Vagina (tissue), 2 donors: ENCODE measurements around the gene MS4A14. TPM values are rescaled to one million over a fixed set of nuclear protein-coding genes. Genes with fewer than 3 reads are reported as not detected.
"Not testable (repeated sequence)": the region's sequence is repeated elsewhere in the genome, so short reads cannot be mapped to it uniquely, and the experiment has no call there.

ENCODE experiments used
- DNase-seq, 2 donors: peaks; one replicate each; pipeline ENCODE4 v3.0.0-alpha.2; 2017; ENCODE audit errors: extremely low spot score in 2 of 2
- H3K27ac ChIP-seq: fragments of 200-600 bp; sonication (generic); one replicate; pipeline ENCODE4 v1.5.1; 2019
- H3K27me3 ChIP-seq: fragments of 200-600 bp; sonication (generic); one replicate; pipeline ENCODE4 v1.5.1; 2019
- H3K36me3 ChIP-seq, 2 donors: fragments of 200-600 bp; sonication (generic); one replicate each; pipeline ENCODE4 v1.5.1; 2017 to 2019
- H3K4me1 ChIP-seq: fragments of 200-600 bp; sonication (generic); one replicate; pipeline ENCODE4 v1.5.1; 2019
- H3K4me3 ChIP-seq, 2 donors: fragments of 200-600 bp; sonication (generic); 1 replicate in 1 of 2; 2 replicates in 1 of 2; pipeline ENCODE4 v1.5.1; 2016 to 2019
- H3K9me3 ChIP-seq: fragments of 200-600 bp; sonication (generic); one replicate; pipeline ENCODE4 v1.5.1; 2019
- CTCF ChIP-seq, 3 experiments: fragments of 450-650 bp in 2 of 3; fragments of 200-600 bp in 1 of 3; sonication (generic) in 1 of 3; IDR thresholded peaks; one replicate each; pipeline ENCODE4 v1.5.1; 2017 to 2019; ENCODE audit warnings: antibody characterized with exemption in 3 of 3, mild to moderate bottlenecking in 2 of 3, moderate library complexity in 2 of 3
- POLR2A ChIP-seq, 2 donors: fragments of 450-650 bp; IDR thresholded peaks; one replicate each; pipeline ENCODE4 v1.6.1; 2017; ENCODE audit warnings: antibody characterized with exemption in 2 of 2, mild to moderate bottlenecking in 2 of 2, moderate library complexity in 2 of 2
- POLR2AphosphoS5 ChIP-seq, 2 donors: sonication (generic); formaldehyde crosslinking; IDR thresholded peaks; one replicate each; pipeline ENCODE4 v1.9.0; 2017; ENCODE audit warnings: antibody characterized with exemption in 2 of 2, mild to moderate bottlenecking in 2 of 2, low read depth in 1 of 2; ENCODE audit not compliant: insufficient read depth in 1 of 2
- intact Hi-C: fragments of 100-400 bp; cut with DNase I; formaldehyde crosslinking; loops from one replicate; pipeline ENCODE4 v1.15.1; 2023
- total RNA-seq: library from RNA; depleted of rRNA; stranded (reverse); fragments of >200 nt; gene quantifications from one replicate; pipeline ENCODE4 v1.2.3, GENCODE V29; 2016

The MS4A14 gene
- total RNA-seq, 1 donor from 2014 or later = 1.7 TPM

GRCh38 chr11:60429272-60429671 is 33.0 kb downstream of the MS4A14 start, which contains the start of gene MS4A5:
TSS of gene MS4A5 (plus strand) at chr11:60429572. CDS start at chr11:60429675, 103 bp downstream.
- Histone ChIP-seq H3K27me3 (no peaks in the 10 kb centered on the region), H3K4me3 (no peak within 1 kb of the TSS), H3K36me3 (no peaks in the 10 kb centered on the region), H3K4me1 (no peaks in the 10 kb centered on the region), H3K27ac (no peak within 1 kb of the TSS), H3K9me3 (no peaks in the 10 kb centered on the region)
- TF ChIP-seq POLR2AphosphoS5 (IDR thresholded peaks at IDR 0.05; ENCODE audit: insufficient read depth in 1 of 2, low read depth in 1 of 2) (no peak), POLR2A (IDR thresholded peaks at IDR 0.05) (no peak), CTCF (IDR thresholded peaks at IDR 0.05) (no peak)
- DNase-seq = no peak
- intact Hi-C loops = no loop called here

- Histone ChIP-seq H3K9me3 (no peaks in the 10 kb centered on the region), H3K27ac (no peak overlapping the region), H3K27me3 (no peaks in the 10 kb centered on the region), H3K36me3 (no peaks in the 10 kb centered on the region), H3K4me1 (no peaks in the 10 kb centered on the region), H3K4me3 (no peak overlapping the region)
- intact Hi-C loops = no loop called here
- TF ChIP-seq POLR2A (IDR thresholded peaks at IDR 0.05) (no peak), POLR2AphosphoS5 (IDR thresholded peaks at IDR 0.05; ENCODE audit: insufficient read depth in 1 of 2, low read depth in 1 of 2) (no peak), CTCF (IDR thresholded peaks at IDR 0.05) (no peak)
- DNase-seq = no peak
Measured at GRCh38 chr11:60431251-60431650, 35.0 kb downstream of the MS4A14 start.

- no peak overlapping the region for H3K27ac ChIP-seq
- H3K9me3 ChIP-seq = no peaks in the 10 kb centered on the region
- TF ChIP-seq POLR2AphosphoS5 (IDR thresholded peaks at IDR 0.05; ENCODE audit: insufficient read depth in 1 of 2, low read depth in 1 of 2) (no peak), CTCF (IDR thresholded peaks at IDR 0.05) (no peak), POLR2A (IDR thresholded peaks at IDR 0.05) (no peak)
- no peak for DNase-seq
- H3K4me3 ChIP-seq = no peak overlapping the region
- no peaks in the 10 kb centered on the region for H3K27me3 ChIP-seq
- H3K36me3 ChIP-seq = no peaks in the 10 kb centered on the region
- H3K4me1 ChIP-seq = no peaks in the 10 kb centered on the region
- intact Hi-C loops = no loop called here
Measured at GRCh38 chr11:60433401-60433800, 37.1 kb downstream of the MS4A14 start.

GRCh38 chr11:60447070-60447469 is 50.8 kb downstream of the MS4A14 start:
- intact Hi-C loops = no loop called here
- Histone ChIP-seq H3K27ac (no peak overlapping the region), H3K9me3 (no peaks in the 10 kb centered on the region), H3K36me3 (no peaks in the 10 kb centered on the region), H3K4me1 (no peaks in the 10 kb centered on the region), H3K4me3 (no peak overlapping the region), H3K27me3 (no peaks in the 10 kb centered on the region)
- no peak for DNase-seq
- TF ChIP-seq POLR2AphosphoS5 (IDR thresholded peaks at IDR 0.05; ENCODE audit: insufficient read depth in 1 of 2, low read depth in 1 of 2) (no peak), POLR2A (IDR thresholded peaks at IDR 0.05) (no peak), CTCF (IDR thresholded peaks at IDR 0.05) (no peak)

GRCh38 chr11:60447846-60448245 is 51.6 kb downstream of the MS4A14 start:
- intact Hi-C loops = no loop called here
- TF ChIP-seq POLR2AphosphoS5 (IDR thresholded peaks at IDR 0.05; ENCODE audit: insufficient read depth in 1 of 2, low read depth in 1 of 2) (no peak), CTCF (IDR thresholded peaks at IDR 0.05) (no peak), POLR2A (IDR thresholded peaks at IDR 0.05) (no peak)
- Histone ChIP-seq H3K9me3 (no peaks in the 10 kb centered on the region), H3K27ac (no peak overlapping the region), H3K4me1 (no peaks in the 10 kb centered on the region), H3K36me3 (no peaks in the 10 kb centered on the region), H3K27me3 (no peaks in the 10 kb centered on the region), H3K4me3 (no peak overlapping the region)
- no peak for DNase-seq

GRCh38 chr11:60451185-60451584 is 54.9 kb downstream of the MS4A14 start:
- H3K4me1 ChIP-seq, H3K36me3 ChIP-seq, intact Hi-C loops, DNase-seq, H3K9me3 ChIP-seq, H3K27me3 ChIP-seq, H3K27ac ChIP-seq, H3K4me3 ChIP-seq: not testable (repeated sequence)
